ENCODE results near the gene TRAF1.

- TF ChIP-seq, protein P1, sequence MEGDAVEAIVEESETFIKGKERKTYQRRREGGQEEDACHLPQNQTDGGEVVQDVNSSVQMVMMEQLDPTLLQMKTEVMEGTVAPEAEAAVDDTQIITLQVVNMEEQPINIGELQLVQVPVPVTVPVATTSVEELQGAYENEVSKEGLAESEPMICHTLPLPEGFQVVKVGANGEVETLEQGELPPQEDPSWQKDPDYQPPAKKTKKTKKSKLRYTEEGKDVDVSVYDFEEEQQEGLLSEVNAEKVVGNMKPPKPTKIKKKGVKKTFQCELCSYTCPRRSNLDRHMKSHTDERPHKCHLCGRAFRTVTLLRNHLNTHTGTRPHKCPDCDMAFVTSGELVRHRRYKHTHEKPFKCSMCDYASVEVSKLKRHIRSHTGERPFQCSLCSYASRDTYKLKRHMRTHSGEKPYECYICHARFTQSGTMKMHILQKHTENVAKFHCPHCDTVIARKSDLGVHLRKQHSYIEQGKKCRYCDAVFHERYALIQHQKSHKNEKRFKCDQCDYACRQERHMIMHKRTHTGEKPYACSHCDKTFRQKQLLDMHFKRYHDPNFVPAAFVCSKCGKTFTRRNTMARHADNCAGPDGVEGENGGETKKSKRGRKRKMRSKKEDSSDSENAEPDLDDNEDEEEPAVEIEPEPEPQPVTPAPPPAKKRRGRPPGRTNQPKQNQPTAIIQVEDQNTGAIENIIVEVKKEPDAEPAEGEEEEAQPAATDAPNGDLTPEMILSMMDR (IDR thresholded peaks at IDR 0.05; ENCODE audit: low read depth, low read length): no peak
- no peak for TF ChIP-seq POLR2A (IDR thresholded peaks at IDR 0.05; ENCODE audit: extremely low read depth, insufficient read length)
- TF ChIP-seq, protein P2, sequence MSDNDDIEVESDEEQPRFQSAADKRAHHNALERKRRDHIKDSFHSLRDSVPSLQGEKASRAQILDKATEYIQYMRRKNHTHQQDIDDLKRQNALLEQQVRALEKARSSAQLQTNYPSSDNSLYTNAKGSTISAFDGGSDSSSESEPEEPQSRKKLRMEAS (IDR thresholded peaks at IDR 0.05; ENCODE audit: low read depth, low read length): no peak
Observed at GRCh38 chr9:120886490-120886967, 40.1 kb downstream of the TRAF1 start.

Data from NB4 (cell line).